ENCODE results near the gene SMIM5. TPM values are rescaled to one million over a fixed set of nuclear protein-coding genes. Genes with fewer than 3 reads are reported as not detected.

Gene SMIM5
- total and polyA plus RNA-seq, 9 of the 15 experiments (the other 6 are each of a cell fraction or from before 2014, with no cell fraction given), result 0.08 TPM; not detected in 8

DNA sequence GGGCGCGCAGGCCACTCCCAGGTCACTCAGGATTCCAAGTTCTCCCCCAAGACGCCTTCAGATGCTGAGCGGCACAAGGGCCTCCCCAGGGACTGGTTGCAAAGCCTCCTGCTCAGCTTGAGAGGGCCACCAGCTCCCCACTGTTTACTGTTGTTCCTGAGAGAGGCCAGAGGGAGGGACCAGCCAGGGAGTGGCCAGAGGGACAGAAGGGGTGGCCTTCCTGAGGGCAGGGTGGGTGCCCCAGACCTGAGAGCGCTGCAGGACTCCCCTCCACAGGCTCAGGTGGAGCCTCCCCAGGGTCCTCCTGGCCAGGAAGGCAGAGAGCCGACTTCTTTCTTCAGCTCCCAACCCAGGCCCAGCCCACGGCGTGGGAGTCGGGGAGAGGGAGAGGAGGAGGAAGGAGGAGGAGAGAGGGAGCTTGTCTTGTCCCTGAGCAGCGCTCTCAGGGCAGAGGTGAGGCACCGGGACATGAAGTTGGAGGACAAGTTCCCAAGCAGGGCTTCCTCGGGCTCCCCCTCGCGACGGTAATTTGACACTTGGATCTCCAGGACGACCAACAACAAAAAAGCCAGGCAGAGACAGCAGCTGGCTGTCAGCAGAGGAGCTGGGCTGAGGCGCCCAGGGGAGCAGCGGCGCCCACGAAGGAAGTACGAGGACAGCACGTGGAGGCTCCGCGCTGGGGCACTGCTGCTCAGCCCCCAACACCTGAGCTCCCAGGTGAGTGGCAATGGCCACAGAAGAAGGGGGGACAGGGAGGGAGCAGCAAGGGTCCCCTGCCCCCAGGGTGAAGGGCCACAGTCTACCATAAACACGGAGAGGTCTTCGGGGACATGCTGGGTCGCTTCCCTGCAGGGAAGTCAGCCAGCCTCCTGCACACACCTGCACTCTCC lies 497 bp downstream of the SMIM5 start (continued):
- TF ChIP-seq EGR1 (conservative IDR thresholded peaks at IDR 0.05), result peak; percentile 75
- TF ChIP-seq, protein P1, sequence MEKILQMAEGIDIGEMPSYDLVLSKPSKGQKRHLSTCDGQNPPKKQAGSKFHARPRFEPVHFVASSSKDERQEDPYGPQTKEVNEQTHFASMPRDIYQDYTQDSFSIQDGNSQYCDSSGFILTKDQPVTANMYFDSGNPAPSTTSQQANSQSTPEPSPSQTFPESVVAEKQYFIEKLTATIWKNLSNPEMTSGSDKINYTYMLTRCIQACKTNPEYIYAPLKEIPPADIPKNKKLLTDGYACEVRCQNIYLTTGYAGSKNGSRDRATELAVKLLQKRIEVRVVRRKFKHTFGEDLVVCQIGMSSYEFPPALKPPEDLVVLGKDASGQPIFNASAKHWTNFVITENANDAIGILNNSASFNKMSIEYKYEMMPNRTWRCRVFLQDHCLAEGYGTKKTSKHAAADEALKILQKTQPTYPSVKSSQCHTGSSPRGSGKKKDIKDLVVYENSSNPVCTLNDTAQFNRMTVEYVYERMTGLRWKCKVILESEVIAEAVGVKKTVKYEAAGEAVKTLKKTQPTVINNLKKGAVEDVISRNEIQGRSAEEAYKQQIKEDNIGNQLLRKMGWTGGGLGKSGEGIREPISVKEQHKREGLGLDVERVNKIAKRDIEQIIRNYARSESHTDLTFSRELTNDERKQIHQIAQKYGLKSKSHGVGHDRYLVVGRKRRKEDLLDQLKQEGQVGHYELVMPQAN (IDR thresholded peaks at IDR 0.05; ENCODE audit: borderline replicate concordance), result peak; percentile 93
- TF ChIP-seq, protein P2, sequence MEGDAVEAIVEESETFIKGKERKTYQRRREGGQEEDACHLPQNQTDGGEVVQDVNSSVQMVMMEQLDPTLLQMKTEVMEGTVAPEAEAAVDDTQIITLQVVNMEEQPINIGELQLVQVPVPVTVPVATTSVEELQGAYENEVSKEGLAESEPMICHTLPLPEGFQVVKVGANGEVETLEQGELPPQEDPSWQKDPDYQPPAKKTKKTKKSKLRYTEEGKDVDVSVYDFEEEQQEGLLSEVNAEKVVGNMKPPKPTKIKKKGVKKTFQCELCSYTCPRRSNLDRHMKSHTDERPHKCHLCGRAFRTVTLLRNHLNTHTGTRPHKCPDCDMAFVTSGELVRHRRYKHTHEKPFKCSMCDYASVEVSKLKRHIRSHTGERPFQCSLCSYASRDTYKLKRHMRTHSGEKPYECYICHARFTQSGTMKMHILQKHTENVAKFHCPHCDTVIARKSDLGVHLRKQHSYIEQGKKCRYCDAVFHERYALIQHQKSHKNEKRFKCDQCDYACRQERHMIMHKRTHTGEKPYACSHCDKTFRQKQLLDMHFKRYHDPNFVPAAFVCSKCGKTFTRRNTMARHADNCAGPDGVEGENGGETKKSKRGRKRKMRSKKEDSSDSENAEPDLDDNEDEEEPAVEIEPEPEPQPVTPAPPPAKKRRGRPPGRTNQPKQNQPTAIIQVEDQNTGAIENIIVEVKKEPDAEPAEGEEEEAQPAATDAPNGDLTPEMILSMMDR (IDR thresholded peaks at IDR 0.05 in 2 of 3, conservative IDR thresholded peaks at IDR 0.05 in 1 of 3; ENCODE audit: insufficient read depth in 2 of 3, low read depth in 1 of 3, low read length in 3 of 3), result peak; percentile 83 to 89 (median 88)
- 0 out of 3 replicates have a peak, but pooled peaks of 1 of the 2 experiments have one; percentile 17 for TF ChIP-seq CBX3 (IDR thresholded peaks at IDR 0.05; ENCODE audit: borderline replicate concordance in 1 of 2, low read length in 2 of 2)
- TF ChIP-seq ESRRA (IDR thresholded peaks at IDR 0.05; ENCODE audit: borderline replicate concordance, low read depth), result peak; percentile 77
- TF ChIP-seq, protein P3, sequence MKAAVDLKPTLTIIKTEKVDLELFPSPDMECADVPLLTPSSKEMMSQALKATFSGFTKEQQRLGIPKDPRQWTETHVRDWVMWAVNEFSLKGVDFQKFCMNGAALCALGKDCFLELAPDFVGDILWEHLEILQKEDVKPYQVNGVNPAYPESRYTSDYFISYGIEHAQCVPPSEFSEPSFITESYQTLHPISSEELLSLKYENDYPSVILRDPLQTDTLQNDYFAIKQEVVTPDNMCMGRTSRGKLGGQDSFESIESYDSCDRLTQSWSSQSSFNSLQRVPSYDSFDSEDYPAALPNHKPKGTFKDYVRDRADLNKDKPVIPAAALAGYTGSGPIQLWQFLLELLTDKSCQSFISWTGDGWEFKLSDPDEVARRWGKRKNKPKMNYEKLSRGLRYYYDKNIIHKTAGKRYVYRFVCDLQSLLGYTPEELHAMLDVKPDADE (conservative IDR thresholded peaks at IDR 0.05; ENCODE audit: control insufficient read depth, low read depth, low read length), result peak; percentile 74; the same call in 1 of the 2 replicates
- TF ChIP-seq FIP1L1 (IDR thresholded peaks at IDR 0.05; ENCODE audit: low read depth, low read length, poor library complexity, severe bottlenecking), result peak; percentile 36
- TF ChIP-seq, protein P4, sequence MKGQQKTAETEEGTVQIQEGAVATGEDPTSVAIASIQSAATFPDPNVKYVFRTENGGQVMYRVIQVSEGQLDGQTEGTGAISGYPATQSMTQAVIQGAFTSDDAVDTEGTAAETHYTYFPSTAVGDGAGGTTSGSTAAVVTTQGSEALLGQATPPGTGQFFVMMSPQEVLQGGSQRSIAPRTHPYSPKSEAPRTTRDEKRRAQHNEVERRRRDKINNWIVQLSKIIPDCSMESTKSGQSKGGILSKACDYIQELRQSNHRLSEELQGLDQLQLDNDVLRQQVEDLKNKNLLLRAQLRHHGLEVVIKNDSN (CRISPR knock-in tag; IDR thresholded peaks at IDR 0.05), result 0 out of 2 replicates have a peak, but pooled peaks have one; percentile 8
- TF ChIP-seq RCOR1 (IDR thresholded peaks at IDR 0.05; ENCODE audit: borderline replicate concordance in 1 of 2, low read depth in 2 of 2, low read length in 2 of 2), result peak in 1 of 2 experiments; percentile 29; a peak in 1 of 4 replicates
- 0 out of 2 replicates have a peak, but pooled peaks have one; percentile 9 for TF ChIP-seq FOXP1 (CRISPR knock-in tag; IDR thresholded peaks at IDR 0.05)
- peak; percentile 43 for TF ChIP-seq SMC3 (conservative IDR thresholded peaks at IDR 0.05; ENCODE audit: insufficient read depth, low read depth, low read length)
- peak; percentile 40; the same call in 1 of the 2 replicates for TF ChIP-seq SOX6 (IDR thresholded peaks at IDR 0.05)
- peak; percentile 49 for TF ChIP-seq NEUROD1 (IDR thresholded peaks at IDR 0.05; ENCODE audit: borderline replicate concordance, low read depth, low read length, partially characterized antibody)
- TF ChIP-seq, protein P5, sequence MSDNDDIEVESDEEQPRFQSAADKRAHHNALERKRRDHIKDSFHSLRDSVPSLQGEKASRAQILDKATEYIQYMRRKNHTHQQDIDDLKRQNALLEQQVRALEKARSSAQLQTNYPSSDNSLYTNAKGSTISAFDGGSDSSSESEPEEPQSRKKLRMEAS (CRISPR knock-in tag; IDR thresholded peaks at IDR 0.05), result peak; percentile 70
